HG02759 (cell line): ENCODE measurements around the gene ZNF845.
"Not testable (repeated sequence)": the region's sequence is repeated elsewhere in the genome, so short reads cannot be mapped to it uniquely, and the experiment has no call there.

ENCODE experiments used
- ATAC-seq: cut with Tn5 transposase; IDR thresholded peaks from one replicate; pipeline ENCODE4 v1.9.1; 2021; ENCODE audit warnings: mild to moderate bottlenecking, moderate library complexity; ENCODE audit not compliant: unreplicated experiment

Gene ZNF845

DNA sequence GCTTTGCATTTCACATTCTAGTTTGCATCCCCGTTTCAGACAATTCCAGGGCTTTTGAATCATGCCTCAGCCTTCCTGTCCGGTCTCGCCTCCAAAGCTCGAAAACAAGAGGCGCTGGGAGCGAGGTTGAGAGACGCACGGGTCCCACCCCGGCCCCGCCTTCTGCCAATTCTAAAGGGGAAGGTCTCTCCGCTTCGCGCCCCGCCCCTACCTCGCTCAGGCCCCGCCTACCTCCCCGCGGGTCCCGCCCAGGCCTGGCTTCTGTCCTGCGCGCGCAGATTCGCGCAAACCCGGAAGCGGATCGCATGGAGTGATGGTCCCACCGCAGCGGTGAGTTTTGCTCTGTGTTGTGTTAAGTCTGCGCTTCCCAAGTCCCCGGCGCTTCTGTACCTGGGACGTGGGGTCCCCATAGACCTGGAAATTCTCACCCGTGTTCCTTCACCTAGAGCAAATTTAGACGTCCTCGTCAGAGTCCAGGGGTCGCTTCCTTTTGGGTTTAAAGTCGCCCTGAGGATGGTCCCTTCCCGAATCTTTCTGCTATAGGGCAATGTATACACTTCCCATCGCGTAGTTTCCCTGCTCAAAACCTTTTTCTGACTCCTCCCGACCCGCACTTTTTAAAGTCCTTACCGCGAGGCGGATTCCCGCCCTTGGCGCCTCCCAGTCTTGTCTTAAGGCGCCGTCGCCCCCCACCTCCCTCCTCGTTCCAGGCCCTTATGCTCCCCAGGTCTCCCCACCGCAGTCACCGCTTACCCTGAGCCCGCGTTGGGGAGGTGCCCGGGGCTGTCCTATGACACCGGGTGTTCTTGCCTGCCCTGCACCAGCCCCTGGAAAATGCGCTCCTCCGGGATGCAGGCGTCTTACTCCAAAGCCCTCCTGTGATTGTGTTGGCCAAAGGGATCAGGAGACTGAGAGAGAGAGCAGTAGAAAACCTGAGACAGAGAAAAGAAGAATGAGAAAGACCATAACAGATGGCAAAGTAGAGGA, at the start of gene ZNF845:
TSS of gene ZNF845 (plus strand) at position 287 of the 987 bp plus-strand sequence. CDS start 7,559 bp downstream, outside the sequence.
- peak; percentile 97 for ATAC-seq

DNA sequence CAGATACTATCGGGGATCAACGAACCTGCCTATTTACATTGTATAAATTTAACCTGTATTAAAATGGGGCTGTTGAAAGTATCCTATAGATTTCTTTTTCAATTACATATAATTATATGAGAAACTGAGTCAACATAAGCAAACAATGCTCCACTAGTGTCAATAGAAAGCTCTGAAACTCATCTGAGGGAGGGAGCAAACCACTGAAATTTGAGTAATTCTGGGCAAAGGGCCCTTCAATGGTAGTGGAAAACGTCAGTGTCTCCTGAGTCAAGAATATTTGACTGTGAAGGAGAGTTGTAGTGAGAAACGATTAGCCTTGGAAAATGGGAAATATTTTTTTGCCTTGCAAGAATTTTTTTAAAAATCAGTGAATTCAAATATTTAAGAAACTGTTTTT, 48.5 kb upstream of the ZNF845 start:
- no peak for ATAC-seq

DNA sequence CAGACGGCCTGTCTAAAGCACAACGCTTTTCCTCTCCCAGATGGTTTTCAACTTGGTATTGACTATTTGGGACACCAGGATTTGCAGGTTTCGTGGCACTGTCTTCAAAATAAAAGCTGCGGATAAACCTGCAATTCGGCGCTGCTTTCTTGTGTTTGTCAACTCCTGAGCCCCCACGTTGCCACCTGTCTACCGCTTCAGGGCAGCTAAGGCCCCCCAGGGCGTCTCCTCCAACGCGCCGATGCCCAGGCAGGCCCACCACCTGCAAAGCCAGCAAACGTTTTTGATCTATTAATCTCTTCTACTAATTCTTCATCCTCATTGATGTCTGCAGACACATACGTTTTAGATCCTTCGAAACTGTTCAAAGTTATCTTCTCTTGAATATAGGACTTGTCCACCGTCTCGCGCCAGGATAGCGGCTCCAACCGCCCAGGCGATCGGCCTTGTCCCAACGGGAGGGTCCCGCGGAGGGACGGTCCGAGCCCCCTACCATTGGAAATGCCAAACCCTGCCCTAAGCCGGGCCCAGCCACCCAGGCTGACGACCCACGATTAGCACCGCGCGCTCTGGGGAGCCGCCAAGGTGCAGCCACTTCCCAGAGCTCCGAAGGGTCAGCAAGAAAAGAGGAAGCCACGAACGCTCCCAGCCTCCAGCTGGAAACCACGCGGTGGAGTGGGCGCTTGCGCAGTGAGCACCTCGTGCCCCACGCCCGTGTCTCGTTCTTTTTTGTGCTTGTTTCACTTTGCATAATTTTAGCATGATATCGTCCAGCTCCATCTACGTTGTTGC, 42.6 kb upstream of the ZNF845 start:
- ATAC-seq: no peak

DNA sequence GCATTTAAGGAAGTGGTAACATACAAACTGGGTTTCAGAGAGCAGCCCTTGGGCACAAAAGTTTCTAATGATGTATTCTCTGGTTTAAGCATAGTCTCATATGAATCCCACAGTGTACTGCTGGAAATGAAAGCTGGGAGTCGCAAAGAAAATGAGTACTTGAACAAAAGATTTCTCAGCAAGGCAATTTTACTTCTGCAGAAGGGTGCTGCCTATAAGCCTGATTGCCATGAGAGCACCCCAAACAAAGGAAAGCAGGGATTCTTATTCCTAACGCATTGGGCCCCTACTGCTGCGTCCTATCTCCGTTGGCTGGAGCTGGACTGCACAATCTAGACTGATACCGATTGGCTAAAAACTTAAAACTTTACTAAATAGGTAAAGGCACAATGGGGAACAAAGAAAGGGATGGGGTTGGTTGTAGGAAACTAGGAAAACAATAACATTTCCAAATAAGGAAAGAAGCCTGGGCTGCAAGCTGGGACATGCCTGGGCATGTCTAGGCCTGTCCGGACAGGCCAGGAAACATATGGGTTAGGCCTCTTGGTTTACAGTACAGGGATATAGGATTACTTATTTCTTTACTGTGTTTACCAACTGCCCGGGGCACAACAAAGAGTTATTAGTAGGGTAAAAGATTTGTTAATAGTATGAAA, 38.6 kb upstream of the ZNF845 start:
- ATAC-seq: no peak

DNA sequence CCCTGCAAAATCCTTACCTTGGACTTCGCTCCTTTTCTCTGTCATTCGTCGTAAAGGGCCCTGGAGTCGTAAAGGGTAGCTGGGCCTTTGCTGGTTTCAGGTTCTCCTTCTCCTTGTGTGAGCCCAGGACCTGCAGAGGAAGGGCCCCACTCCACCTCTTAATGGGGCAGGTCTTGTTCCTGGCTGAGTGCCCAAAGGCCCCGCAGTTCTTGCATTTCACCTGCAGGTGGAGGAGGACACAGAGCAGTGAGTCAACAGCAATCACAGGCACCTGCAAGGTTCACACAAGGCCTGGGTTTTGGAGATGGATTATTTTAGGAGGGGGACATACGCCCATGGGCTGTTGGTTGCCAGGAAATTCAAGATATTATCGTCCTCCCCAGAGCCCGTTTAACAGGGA, 32.2 kb upstream of the ZNF845 start:
- not testable (repeated sequence) for ATAC-seq

DNA sequence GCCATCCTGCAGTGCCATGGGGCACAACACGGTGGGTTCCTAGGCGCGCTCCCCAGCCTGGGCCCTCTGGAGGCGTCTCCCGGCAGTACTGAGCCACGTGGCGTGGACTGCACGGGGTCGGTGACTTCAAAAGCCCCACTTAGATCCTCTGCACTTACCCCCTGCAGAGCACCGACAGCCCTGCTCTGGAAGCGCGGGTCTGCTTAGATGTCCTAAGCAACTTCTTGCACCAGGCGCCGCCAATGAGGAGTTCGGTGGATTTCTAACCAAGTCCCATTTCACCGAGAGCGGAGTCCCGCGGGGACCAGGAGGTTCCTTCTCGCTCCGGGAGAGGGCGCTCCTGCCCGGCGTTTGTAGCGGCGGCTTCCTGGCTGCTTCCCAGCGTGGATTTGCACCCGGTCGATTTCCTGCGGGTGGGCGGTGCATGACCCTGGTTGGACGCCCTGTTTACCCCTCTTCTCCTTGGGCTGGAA, 25.2 kb upstream of the ZNF845 start:
- ATAC-seq: no peak

DNA sequence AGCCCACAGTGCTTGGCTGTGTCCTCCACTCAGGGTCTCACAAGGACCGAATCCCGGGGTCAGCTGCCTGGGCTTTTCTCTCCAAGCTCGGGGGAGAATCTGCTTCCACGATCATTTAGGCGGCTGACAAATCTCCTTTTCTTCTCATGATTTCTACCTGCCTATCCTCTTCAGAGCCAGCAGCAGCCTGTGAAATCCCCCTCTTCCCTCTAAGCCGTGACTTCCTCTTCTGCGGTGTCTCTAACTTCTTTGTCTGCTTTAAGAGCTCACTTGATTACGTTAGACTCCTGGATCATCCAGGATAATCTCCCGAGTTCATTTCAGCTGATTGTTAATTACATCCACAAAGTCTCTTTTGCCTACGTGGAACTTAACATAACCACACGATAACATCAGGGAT, 22.5 kb upstream of the ZNF845 start:
- ATAC-seq: no peak

DNA sequence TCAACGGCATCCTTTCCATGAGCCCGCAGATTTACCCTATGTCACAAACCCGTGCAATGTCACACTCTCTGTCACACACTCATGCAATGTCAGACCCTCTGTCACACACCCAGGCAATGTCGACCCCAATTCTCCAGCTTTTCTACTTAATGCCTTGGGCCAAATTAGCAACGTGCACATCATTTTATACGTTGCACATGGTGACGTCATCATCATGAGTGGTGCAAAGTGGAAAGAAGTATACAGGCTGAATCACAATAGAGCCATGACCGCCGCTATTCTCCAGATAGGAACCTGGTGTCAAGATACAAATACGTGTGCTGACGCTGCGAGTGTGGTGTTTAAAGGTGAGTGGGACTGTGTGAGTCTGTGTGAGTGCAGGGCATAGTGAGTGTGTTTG, 21.7 kb upstream of the ZNF845 start:
- ATAC-seq: no peak

DNA sequence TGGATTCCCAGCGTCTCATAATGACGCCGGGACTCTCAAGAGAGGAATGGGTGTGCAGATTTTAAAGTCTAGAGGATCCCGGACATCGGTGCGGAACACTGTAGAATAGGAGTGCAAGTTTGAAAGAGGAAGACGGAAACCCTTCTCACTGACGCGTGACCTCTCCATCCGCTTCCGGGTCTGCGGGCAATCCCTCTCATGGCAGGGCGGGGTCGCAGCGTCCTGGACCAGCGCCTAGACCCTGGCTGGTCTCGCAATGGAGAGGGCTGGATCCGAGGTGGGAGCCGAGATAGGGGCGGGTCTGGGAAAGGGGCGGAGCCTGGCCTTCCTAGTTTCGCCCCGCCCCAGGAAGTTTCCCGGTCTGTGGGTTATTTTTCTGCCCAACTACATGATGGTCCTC, 4.6 kb upstream of the ZNF845 start:
- no peak for ATAC-seq

DNA sequence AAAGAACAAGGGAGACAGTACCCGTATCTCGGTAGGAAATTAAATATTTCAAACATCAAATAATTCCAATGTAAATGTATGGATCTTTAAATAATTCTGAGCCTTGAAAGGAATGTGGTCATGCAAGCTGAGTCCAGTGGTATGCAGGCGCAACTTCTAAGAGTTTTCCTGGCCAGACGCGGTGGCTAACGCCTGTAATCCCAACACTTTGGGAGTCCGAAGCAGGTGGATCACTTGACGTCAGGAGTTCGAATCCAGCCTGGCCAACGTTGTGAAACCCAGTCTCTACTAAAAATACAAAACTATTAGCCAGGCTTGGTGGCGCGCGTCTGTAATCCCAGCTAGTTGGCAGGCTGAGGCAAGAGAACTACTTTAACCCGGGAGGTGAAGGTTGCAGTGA, 1.1 kb upstream of the ZNF845 start:
- no peak for ATAC-seq

DNA sequence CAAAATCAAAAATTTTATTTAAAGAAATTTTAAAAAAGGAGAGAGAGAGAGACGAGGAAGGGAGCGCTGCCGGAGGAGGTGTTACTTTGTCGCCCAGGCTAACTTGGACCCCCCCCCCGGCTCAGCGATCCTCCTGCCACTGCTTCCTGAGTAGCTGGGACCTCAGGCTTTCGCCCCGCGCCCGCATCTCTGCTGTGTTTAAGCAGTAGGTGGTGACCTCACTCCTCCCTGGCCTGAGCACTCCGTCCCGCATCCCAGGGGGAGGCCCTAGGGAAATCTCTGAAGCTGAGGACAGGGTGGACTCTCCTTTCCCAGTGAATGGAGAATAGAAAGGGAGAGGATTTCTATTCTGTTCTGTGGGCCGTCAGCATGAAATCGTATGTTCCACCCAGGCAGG, 485 bp upstream of the ZNF845 start:
- no peak for ATAC-seq

DNA sequence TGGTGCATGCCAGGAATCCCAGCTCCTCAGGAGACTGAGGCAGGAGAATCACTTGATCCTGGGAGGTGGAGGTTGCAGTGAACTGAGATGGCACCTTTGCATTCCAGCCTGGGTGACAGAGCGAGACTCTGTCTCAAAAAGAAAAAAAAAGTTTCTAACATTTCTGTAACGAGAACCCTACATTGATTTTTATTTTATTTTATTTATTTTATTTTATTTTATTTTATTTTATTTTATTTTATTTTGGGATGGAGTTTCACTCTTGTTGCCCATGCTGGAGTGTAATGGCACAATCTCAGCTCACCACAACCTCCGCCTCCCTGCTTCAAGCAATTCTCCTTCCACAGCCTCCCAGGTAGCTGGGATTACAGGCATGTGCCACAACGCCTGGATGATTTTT, 10.9 kb downstream of the ZNF845 start:
- ATAC-seq: not testable (repeated sequence)

DNA sequence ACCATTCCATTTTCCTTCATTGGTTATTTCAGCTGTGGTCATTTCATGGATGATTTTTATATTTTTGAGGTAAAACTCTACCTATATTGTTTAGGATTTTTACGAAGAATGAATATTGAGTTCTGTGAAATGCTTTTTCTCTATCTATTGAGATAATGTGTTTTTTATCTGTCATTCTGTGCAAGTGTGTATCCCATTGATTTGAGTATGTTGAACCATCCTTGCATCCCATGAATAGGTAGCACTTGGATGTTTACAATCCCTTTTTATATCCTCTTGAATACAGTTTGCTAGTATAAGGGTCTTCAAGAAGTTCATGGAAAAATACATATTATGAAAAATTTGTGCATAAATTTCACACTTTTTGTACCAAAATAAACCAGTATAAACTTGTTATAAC, 22.2 kb downstream of the ZNF845 start:
- ATAC-seq: no peak

DNA sequence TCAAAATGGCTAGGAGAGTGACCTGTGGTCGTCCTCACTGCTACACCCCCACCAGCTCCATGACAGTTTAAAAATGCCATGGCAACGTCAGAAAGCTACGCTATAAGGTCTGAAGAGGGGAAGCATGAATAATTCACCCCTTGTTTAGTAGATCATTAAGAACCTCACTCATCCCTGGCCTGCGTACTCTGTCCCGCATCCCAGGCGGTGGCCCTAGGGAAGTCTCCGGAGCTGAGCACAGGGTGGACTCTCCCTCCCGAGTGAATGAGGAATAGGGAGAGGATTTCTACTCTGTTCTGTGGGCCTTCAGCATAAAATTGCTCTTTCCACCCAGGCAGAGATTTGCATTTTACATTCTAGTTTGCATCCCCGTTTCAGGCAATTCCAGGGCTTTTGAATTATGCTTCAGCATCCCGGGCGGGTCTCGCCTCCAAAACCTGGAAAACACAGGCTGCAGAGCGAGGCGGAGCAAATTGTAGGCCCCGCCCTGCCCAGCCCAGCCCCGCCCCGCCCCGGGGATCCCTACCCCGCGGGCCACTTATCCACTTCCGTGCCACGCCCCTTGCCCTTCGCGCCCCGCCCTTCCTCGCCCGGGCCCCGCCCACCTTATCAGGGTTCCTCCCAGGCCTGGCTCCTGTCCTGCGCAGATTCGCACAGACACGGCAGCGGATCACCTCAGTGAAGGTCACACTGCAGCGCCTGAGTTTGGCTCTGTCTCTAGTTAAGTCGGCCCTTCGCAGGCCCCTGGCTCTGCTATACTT, 24.5 kb downstream of the ZNF845 start:
- ATAC-seq: no peak

DNA sequence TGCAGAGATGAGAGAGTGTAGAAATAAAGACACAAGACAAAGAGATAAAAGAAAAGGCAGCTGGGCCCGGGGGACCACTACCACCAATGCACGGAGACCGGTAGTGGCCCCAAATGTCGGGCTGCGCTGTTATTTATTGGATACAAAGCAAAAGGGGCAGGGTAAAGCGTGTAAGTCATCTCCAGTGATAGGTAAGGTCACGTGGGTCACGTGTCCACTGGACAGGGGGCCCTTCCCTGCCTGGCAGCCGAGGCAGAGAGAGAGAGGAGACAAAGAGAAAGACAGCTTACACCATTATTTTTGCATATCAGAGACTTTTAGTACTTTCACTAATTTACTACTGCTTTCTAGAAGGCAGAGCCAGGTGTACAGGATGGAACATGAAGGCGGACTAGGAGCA, 26.5 kb downstream of the ZNF845 start:
- not testable (repeated sequence) for ATAC-seq

DNA sequence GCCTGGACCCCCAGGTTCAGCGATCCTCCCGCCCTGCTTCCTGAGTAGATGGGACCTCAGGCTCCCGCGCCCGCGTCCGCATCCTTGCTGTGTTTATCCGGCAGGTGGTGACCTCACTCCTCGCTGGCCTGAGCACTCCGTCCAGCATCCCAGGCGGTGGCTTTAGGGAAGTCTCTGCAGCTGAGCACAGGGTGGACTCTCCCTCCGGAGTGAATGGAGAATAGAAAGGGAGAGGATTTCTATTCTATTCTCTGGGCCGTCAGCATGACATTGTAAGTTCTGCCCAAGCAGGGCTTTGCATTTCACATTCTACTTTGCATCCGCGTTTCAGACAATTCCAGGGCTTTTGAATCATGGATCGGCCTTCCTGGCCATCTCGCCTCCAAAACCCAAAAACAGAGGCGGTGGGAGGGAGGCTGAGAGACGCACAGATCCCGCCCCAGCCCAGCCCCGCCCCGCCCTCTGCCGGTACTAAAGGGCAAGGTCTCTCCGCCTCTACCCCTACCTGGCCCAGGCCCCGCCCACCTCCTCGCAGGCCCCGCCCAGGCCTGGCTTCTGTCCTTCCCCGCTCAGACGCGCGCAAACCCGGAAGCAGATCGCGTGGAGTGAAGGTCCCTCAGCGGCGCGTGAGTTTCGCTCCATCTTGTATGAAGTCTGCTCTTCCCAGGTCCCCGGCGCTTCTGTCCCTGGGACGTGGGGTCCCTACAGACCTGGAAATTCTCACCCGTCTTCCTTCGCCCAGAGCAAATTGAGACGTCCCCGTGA, 31.8 kb downstream of the ZNF845 start, which contains the start of gene ZNF525:
TSS of gene ZNF525 (plus strand) at position 572 of the 765 bp plus-strand sequence. CDS start 6,577 bp downstream, outside the sequence.
- peak; percentile 99 for ATAC-seq

DNA sequence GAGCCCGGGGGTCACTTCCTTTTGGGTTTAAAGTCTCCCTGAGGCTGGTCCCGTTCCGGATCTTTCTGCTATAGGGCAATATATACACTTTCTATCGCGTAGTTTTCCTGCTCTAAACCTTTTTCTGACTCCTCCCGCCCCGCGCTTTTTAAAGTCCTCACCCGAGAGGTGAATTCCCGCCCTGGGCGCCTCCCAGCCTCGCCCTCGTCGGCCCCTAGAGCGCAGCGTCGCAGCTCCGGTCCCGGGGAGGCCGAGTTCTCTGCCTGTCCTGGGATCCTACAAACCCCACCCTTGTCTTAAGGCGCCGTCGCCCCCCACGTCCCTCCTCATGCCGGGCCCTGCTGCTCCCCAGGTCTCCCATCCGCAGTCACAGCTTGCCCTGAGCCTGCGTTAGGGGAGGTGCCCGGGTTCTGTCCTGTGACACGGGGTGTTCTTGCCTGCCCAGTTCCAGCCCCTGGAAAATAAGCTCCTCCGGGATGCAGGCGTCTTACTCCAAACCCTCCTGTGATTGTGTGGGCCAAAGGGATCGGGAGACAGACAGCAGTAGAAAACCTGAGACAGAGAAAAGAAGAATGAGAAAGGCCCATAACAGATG, 32.4 kb downstream of the ZNF845 start:
- peak; percentile 61 for ATAC-seq

DNA sequence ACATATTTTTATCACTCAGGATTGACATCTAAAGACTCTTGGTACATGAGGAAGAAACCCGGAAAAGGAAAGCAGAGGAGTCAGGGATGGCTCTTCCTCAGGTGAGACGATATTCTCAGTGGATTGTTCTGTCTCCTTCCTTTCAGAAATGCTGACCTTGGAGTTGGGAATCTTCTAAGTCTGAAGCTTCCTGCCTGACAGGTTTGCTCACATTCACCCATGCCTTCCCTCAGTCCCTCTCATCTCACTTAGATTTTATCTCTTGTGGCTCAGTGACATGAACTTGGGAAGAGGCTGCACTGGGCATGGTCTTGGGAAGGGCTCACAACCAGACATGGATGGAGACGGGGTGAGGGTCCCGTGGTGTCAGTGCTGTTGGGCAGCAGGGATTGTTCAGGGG, 38.6 kb downstream of the ZNF845 start:
- ATAC-seq: no peak

DNA sequence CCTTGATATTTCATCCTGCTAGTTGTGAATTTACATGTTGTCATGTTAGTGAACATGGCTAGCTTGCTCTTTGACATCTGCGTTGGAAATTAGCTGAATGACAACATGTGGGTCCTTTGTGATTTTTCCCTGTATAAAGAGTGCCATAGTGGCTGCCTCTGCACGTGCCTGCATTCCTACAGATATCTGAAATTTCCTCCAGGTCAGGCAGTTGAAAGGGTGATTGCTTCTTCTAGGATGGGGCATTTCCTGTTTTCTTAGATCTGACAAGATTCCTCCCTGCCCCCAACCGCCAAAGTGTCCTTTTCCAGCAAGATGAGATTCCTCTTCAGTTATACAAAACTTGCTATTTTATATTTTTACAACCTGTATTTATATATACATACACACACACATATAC, 40.7 kb downstream of the ZNF845 start:
- ATAC-seq: no peak
